ENCODE results near the gene KIF13A.

DNA sequence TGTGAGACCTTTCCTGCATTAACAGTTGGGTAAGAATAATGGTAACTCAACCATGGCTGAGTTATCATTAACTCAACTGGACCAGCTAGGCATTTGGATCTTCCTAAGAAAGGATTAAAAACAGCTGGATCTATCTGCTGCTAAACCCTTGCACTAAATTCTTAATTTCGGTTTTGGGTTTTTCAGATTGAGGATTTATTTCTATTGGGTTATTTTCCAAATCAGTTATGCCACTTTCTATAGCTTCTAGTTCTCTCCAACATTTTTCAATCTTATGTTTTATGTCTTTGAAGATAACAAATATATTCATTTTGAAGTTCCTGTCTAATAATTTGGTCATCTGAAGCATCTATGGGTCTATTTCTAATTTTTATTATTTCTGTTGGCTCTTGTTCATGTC lies 92.5 kb downstream of the KIF13A start:
- TF ChIP-seq, protein P1, sequence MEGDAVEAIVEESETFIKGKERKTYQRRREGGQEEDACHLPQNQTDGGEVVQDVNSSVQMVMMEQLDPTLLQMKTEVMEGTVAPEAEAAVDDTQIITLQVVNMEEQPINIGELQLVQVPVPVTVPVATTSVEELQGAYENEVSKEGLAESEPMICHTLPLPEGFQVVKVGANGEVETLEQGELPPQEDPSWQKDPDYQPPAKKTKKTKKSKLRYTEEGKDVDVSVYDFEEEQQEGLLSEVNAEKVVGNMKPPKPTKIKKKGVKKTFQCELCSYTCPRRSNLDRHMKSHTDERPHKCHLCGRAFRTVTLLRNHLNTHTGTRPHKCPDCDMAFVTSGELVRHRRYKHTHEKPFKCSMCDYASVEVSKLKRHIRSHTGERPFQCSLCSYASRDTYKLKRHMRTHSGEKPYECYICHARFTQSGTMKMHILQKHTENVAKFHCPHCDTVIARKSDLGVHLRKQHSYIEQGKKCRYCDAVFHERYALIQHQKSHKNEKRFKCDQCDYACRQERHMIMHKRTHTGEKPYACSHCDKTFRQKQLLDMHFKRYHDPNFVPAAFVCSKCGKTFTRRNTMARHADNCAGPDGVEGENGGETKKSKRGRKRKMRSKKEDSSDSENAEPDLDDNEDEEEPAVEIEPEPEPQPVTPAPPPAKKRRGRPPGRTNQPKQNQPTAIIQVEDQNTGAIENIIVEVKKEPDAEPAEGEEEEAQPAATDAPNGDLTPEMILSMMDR (IDR thresholded peaks at IDR 0.05) = no peak
- TF ChIP-seq POLR2A (IDR thresholded peaks at IDR 0.05) = no peak
- no peak for TF ChIP-seq POLR2AphosphoS5 (IDR thresholded peaks at IDR 0.05)
